ENCODE results near the gene FAM131A. TPM values are rescaled to one million over a fixed set of nuclear protein-coding genes. Genes with fewer than 3 reads are reported as not detected.

FAM131A gene
- total RNA-seq (2022; extraction: Qiagen RNA extraction; ENCODE audit: low read depth): 8.9 to 10.6 TPM (median 10.4 TPM) in 5 replicates

GRCh38 chr3:184337399-184337714, at the start of gene FAM131A:
Gene FAM131A, plus strand, starts transcription at chr3:184337600. Its CDS starts 31 bp downstream, at chr3:184337631.

GRCh38 chr3:184298759-184299487, 38.5 kb upstream of the FAM131A start, which contains the start of gene PSMD2:
Gene PSMD2, plus strand, starts transcription at chr3:184299241. Its CDS starts 26 bp downstream, at chr3:184299267.

DNA sequence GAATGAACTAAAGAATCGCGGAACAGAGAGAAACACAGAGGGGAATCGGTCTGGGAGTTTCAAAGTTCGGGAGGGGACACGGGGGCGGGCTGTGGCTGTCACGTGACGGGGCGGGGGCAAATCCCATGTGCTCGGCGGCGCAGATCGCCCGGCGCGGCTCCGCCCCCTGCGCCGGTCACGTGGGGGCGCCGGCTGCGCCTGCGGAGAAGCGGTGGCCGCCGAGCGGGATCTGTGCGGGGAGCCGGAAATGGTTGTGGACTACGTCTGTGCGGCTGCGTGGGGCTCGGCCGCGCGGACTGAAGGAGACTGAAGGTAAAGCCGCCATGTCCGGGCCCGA, 23.1 kb upstream of the FAM131A start, which contains the start of gene EIF4G1:
Gene EIF4G1 (plus strand): TSS at position 244 of the 337 bp plus-strand sequence. CDS start 1,191 bp downstream, outside the sequence.

GRCh38 chr3:184361532-184361931, 24.1 kb downstream of the FAM131A start, which contains the start of the genes CLCN2 and POLR2H:
Gene CLCN2, minus strand, starts transcription at chr3:184361605. Its CDS starts 126 bp downstream, at chr3:184361479.
Gene POLR2H, plus strand, starts transcription at chr3:184361710. Its CDS starts 1,783 bp downstream, at chr3:184363493.

GRCh38 chr3:184377882-184378445, 40.6 kb downstream of the FAM131A start, which contains the start of gene THPO:
Gene THPO, minus strand, starts transcription at chr3:184378207. Its CDS starts 1,948 bp downstream, at chr3:184376259.

DNA sequence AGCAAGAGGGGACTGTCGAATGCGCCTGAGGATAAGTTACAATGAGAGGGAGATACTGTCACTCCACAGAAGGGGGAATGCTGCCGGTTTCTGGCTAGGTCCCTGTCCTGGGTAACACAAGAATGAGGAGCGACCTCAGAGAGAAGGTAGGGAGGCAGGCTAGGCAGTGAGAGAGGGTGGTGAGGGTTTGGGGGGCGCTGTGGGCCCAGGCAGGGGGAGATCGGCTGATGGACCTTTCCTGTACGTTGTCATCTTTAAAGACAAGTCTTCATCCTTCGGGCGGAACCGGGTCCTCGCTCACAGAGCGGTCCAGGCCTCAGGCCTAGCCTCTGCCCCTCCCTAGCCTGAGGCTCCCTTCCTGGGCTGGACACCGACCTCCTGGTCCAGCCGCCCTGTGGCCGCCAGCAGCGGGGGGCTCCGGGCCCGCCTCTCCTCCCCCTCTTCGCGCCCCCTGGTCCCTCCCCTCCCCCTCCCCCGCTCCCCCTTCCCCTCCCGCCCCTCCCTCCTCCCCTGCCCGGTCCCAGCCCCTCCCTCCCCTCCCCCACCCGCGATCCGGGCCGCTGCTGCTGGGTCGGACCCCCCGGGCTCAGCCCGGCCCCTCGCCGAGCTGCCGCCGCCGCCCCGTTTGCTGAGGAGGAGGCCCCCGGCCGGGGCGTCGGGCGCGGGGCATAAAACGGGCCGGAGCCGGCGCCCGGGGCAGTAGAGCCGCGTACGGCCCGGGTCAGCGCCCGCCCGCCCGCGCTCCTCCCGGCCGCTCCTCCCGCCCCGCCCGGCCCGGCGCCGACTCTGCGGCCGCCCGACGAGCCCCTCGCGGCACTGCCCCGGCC, 42.2 kb downstream of the FAM131A start, which contains the start of gene CHRD:
Gene CHRD (plus strand): TSS at position 697 of the 827 bp plus-strand sequence. CDS start 265 bp downstream, outside the sequence.

Other genes starting within 250 kb of the FAM131A start
- not detected in 5 replicates for gene HTR3E, start 240.5 kb upstream of the FAM131A start, total RNA-seq (2022; extraction: Qiagen RNA extraction; ENCODE audit: low read depth)
- 26.5 to 31.2 TPM (median 30.9 TPM) in 5 replicates for gene EIF2B5, start 202.2 kb upstream of the FAM131A start, total RNA-seq (2022; extraction: Qiagen RNA extraction; ENCODE audit: low read depth)
- gene DVL3, start 182.2 kb upstream of the FAM131A start, total RNA-seq (2022; extraction: Qiagen RNA extraction; ENCODE audit: low read depth): 18.3 to 29.0 TPM (median 24.6 TPM) in 5 replicates
- gene AP2M1, start 162.7 kb upstream of the FAM131A start, total RNA-seq (2022; extraction: Qiagen RNA extraction; ENCODE audit: low read depth): 296 to 327 TPM (median 312 TPM) in 5 replicates
- 32.6 to 37.7 TPM (median 33.9 TPM) in 5 replicates for gene ABCF3, start 151.4 kb upstream of the FAM131A start, total RNA-seq (2022; extraction: Qiagen RNA extraction; ENCODE audit: low read depth)
- 0.38 to 0.56 TPM (median 0.48 TPM) in 5 replicates for gene VWA5B2, start 108.0 kb upstream of the FAM131A start, total RNA-seq (2022; extraction: Qiagen RNA extraction; ENCODE audit: low read depth)
- 63.7 to 82.1 TPM (median 70.1 TPM) in 5 replicates for gene ALG3, start 88.6 kb upstream of the FAM131A start, total RNA-seq (2022; extraction: Qiagen RNA extraction; ENCODE audit: low read depth)
- gene EEF1AKMT4, start 87.9 kb upstream of the FAM131A start, total RNA-seq (2022; extraction: Qiagen RNA extraction; ENCODE audit: low read depth): 11.0 to 13.5 TPM (median 12.2 TPM) in 5 replicates
- 0.90 to 1.7 TPM (median 1.1 TPM) in 5 replicates for gene CAMK2N2, start 76.0 kb upstream of the FAM131A start, total RNA-seq (2022; extraction: Qiagen RNA extraction; ENCODE audit: low read depth)
- gene ECE2, start 61.6 kb upstream of the FAM131A start, total RNA-seq (2022; extraction: Qiagen RNA extraction; ENCODE audit: low read depth): not detected in 5 replicates
- 315 to 419 TPM (median 334 TPM) in 5 replicates for gene PSMD2, start 38.4 kb upstream of the FAM131A start, total RNA-seq (2022; extraction: Qiagen RNA extraction; ENCODE audit: low read depth)
- 252 to 292 TPM (median 278 TPM) in 5 replicates for gene EIF4G1, start 23.0 kb upstream of the FAM131A start, total RNA-seq (2022; extraction: Qiagen RNA extraction; ENCODE audit: low read depth)
- 4.7 to 5.4 TPM (median 5.2 TPM) in 5 replicates for gene CLCN2, start 24.0 kb downstream of the FAM131A start, total RNA-seq (2022; extraction: Qiagen RNA extraction; ENCODE audit: low read depth)
- 73.1 to 83.9 TPM (median 75.8 TPM) in 5 replicates for gene POLR2H, start 24.1 kb downstream of the FAM131A start, total RNA-seq (2022; extraction: Qiagen RNA extraction; ENCODE audit: low read depth)
- not detected in 5 replicates for gene THPO, start 40.6 kb downstream of the FAM131A start, total RNA-seq (2022; extraction: Qiagen RNA extraction; ENCODE audit: low read depth)
- 0.10 to 0.17 TPM (median 0.16 TPM) in 5 replicates for gene CHRD, start 42.5 kb downstream of the FAM131A start, total RNA-seq (2022; extraction: Qiagen RNA extraction; ENCODE audit: low read depth)
- gene EPHB3, start 224.2 kb downstream of the FAM131A start, total RNA-seq (2022; extraction: Qiagen RNA extraction; ENCODE audit: low read depth): 0.30 to 0.95 TPM (median 0.37 TPM) in 5 replicates